Ecto neural progenitor cell (in vitro differentiated cells): ENCODE measurements around the gene OLFML3.
"Not testable (repeated sequence)": the region's sequence is repeated elsewhere in the genome, so short reads cannot be mapped to it uniquely, and the experiment has no call there.

Experiments
- DNase-seq: peaks from one replicate; pipeline ENCODE4 v3.0.0-alpha.2; 2018; ENCODE audit warnings: low spot score

OLFML3 gene

GRCh38 chr1:113978863-113979702 is at the start of gene OLFML3:
Gene OLFML3, plus strand, starts transcription at chr1:113979474. Its CDS starts 43 bp downstream, at chr1:113979517.
- DNase-seq, result peak; percentile 83

GRCh38 chr1:113929750-113930498 is 49.4 kb upstream of the OLFML3 start:
- no peak for DNase-seq

GRCh38 chr1:113930499-113931161 is 48.6 kb upstream of the OLFML3 start:
- peak; percentile 48 for DNase-seq

DNA sequence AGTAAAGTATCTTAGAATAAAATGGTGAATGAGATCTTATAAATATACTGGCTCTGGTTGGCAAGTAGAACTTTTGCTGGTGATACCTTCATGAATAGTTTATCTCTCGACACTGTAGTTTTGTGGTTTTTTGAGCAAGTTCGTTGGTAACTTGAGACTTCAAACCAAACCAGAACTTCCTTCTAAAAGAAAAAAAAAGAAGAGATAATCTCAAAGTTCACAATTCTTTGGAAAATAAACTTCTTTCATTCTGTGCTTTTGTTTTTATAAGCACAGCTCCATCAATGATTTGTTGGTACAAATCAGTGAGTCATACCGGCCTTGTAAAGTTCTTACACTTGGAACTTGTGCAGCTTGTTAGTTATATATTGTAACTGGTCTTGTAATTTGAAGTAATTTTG is 47.8 kb upstream of the OLFML3 start:
- DNase-seq, result no peak

DNA sequence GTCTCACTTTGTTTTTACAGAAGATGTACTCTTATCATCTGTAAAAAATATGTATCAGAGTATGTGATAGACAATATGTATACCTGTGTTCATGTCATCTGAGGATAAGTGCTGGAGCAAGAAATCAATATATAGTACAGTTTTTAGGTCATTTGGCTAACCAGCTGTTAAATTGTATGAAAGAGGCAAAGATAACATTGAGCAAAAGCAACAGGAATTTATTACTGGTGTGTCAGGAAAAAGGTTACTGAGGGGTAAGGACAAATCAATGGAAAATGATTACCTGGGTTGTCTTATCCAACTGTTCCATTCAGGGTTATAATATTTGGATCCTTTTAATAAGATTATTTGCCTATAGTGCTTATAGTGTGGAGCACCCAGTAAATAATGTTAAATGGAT is 45.3 kb upstream of the OLFML3 start:
- no peak for DNase-seq

- DNase-seq, result no peak
Observed at GRCh38 chr1:113934511-113935055, 44.7 kb upstream of the OLFML3 start.

- DNase-seq, result no peak
Observed at GRCh38 chr1:113935176-113935575, 44.1 kb upstream of the OLFML3 start.

GRCh38 chr1:113935970-113936369 is 43.3 kb upstream of the OLFML3 start:
- no peak for DNase-seq

GRCh38 chr1:113937146-113937545 is 42.1 kb upstream of the OLFML3 start:
- no peak for DNase-seq

GRCh38 chr1:113938192-113938591 is 41.1 kb upstream of the OLFML3 start:
- no peak for DNase-seq

DNA sequence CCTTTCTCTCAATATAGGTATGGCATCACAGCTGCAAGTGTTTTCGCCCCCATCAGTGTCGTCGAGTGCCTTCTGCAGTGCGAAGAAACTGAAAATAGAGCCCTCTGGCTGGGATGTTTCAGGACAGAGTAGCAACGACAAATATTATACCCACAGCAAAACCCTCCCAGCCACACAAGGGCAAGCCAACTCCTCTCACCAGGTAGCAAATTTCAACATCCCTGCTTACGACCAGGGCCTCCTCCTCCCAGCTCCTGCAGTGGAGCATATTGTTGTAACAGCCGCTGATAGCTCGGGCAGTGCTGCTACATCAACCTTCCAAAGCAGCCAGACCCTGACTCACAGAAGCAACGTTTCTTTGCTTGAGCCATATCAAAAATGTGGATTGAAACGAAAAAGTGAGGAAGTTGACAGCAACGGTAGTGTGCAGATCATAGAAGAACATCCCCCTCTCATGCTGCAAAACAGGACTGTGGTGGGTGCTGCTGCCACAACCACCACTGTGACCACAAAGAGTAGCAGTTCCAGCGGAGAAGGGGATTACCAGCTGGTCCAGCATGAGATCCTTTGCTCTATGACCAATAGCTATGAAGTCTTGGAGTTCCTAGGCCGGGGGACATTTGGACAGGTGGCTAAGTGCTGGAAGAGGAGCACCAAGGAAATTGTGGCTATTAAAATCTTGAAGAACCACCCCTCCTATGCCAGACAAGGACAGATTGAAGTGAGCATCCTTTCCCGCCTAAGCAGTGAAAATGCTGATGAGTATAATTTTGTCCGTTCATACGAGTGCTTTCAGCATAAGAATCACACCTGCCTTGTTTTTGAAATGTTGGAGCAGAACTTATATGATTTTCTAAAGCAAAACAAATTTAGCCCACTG is 38.7 kb upstream of the OLFML3 start:
- DNase-seq, result no peak

GRCh38 chr1:113941245-113941559 is 38.1 kb upstream of the OLFML3 start:
- DNase-seq, result no peak

GRCh38 chr1:113942527-113942926 is 36.7 kb upstream of the OLFML3 start:
- no peak for DNase-seq

DNA sequence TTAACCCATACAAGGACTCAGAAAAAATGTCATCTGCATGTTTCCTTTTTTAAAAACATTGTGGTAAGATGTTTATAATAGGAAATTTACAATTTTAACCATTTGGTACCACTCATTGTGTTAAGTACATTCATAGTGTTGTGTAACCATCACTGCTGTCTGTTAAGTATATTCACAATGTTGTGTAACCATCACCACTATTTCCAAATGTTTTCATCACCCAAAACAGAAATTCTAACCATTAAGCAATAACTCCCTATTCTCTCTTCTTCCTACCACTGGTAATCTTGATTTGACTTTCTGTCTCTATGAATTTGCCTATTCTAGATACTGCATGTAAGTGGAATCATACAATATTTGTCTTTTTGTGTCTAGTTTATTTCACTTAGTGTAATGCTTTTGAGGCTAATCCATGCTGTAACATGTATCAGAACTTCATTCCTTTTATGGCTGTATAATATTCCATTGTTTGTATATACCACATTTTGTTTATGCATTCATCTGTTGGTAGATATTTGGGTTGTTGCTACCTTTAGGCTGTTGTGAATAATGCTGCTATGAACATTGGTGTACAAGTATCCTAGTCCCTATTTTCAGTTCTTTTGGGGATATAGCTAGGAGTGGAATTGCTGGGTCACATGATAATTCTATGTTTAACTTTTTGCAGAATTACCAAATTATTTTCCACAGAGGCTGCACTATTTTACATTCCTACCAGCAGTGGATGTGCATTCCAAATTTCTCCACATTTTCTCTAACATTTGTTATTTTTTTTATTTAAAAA is 36.1 kb upstream of the OLFML3 start:
- no peak for DNase-seq

DNA sequence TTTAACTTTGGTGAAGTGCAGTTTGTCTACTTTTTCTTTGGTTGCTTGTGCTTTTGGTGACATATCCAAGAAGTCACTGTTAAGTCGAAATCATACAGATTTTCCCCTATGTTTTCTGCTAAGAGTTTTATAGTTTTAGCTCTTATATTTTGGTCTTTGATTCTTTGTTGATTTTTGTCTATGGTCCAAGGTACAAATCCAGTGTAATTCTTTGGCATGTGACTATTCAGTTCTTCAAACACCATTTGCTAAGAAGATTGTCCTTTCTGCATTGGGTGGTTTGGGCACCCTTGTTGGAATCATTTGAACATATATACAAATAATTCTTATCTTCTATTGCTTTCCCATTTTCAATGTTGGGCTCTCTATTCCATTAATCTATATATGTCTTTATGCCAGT is 33.9 kb upstream of the OLFML3 start:
- no peak for DNase-seq

- DNase-seq, result no peak
Observed at GRCh38 chr1:113946112-113946511, 33.2 kb upstream of the OLFML3 start.

DNA sequence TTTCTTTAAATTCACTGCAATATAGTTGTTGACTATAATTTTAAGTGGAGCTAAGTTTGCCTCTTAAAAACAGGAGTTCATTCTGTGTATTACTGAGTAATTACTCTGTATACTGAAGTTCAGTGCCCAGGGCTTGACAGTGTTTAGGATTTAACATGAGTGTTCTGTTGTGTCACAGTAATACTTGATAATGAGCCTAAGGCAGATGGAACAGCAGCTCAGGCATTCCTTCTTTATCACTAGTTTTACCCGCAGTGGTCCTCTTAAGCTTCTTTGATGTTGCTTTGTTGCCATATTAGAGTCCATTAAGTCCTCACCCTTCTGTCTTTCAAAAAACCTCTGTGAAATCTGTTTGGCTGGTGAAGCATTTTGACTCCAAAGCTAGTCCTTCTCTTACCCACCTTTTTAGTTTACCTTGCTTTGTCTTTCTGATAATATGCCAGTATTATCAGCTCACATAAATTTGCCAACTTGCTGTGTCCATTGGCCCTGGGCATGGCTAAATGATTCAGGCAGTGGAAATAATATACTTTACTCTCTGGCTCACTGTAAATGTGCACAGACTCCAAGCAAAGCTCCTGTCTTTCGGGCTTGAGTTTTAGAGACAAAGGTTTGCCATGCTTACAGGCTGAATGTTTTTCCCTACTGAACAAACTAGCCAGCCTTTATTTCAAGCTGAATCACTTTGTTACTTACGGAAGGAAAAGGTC is 32.4 kb upstream of the OLFML3 start:
- no peak for DNase-seq

- DNase-seq, result no peak
Observed at GRCh38 chr1:113947388-113948107, 31.7 kb upstream of the OLFML3 start.

DNA sequence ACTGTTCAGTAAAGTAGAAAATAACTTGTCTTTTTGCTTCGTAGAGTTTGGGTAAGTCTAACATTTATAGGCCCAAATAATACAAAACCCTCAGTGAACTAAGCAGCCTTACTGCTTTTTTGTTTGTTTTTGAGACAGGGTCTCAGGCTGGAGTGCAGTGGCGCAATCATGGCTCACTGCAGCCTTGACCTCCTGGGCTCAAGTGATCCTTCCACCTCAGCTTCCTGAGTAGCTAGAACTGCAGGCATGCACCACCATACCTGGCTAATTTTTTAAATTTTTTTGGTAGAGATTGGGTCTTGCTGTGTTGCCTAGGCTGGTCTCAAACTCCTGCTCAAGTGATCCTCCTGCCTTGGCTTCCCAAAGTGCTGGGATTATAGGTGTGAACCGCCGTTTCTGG is 31.1 kb upstream of the OLFML3 start:
- DNase-seq, result not testable (repeated sequence)

GRCh38 chr1:113949007-113949406 is 30.3 kb upstream of the OLFML3 start:
- DNase-seq, result no peak
